Left lung (tissue), 10 donors: ENCODE data around the gene PAX5. TPM values are rescaled to one million over a fixed set of nuclear protein-coding genes. Genes with fewer than 3 reads are reported as not detected.

Experiments used
- ATAC-seq: fragments of 200-7000 bp; cut with Tn5 transposase; one replicate; pipeline ENCODE4 v1.9.1; 2020; ENCODE audit warnings: moderate library complexity
- DNase-seq, 4 donors: peaks; one replicate each; pipeline ENCODE4 v3.0.0-alpha.2; 2013 to 2020
- H3K27ac ChIP-seq, 2 donors: fragments of 200-600 bp; sonication (generic) in 1 of 2; one replicate each; pipeline versions ENCODE4 v1.5.0 to v1.8.0; 2020 to 2021
- H3K27me3 ChIP-seq, 2 donors: fragments of 200-600 bp; sonication (generic) in 1 of 2; one replicate each; pipeline versions ENCODE4 v1.5.0 to v1.8.0; 2020 to 2021
- H3K36me3 ChIP-seq, 2 donors: fragments of 200-600 bp; sonication (generic) in 1 of 2; one replicate each; pipeline versions ENCODE4 v1.5.0 to v1.8.0; 2020 to 2021
- H3K4me1 ChIP-seq, 2 donors: fragments of 200-600 bp; one replicate each; pipeline ENCODE4 v1.8.0; 2021
- H3K4me3 ChIP-seq, 2 donors: fragments of 200-600 bp; sonication (generic) in 1 of 2; one replicate each; pipeline versions ENCODE4 v1.5.0 to v1.8.0; 2020 to 2021; ENCODE audit warnings: mild to moderate bottlenecking in 1 of 2
- H3K9me3 ChIP-seq, 2 donors: fragments of 200-600 bp; sonication (generic) in 1 of 2; one replicate each; pipeline versions ENCODE4 v1.5.0 to v1.8.0; 2020 to 2021
- intact Hi-C, 2 donors: fragments of 100-400 bp; cut with DNase I; formaldehyde crosslinking; loops; one replicate each; pipeline versions ENCODE4 v1.11.2 to v1.14.2; 2022
- polyA plus RNA-seq, 6 donors: library from polyadenylated mRNA; unstranded; fragments of 120-200 nt; gene quantifications; one replicate each; pipeline ENCODE4 v1.2.1, GENCODE V29; 2013; ENCODE audit not compliant: insufficient read length in 6 of 6
- total RNA-seq, 2 donors: library from RNA; stranded (reverse); fragmentation: NEBNext Ultra II Directional; extraction: Animal tissue kit (Norgen Biotek cat#: 25700); gene quantifications; one replicate each; pipeline ENCODE4 v1.2.1, GENCODE V29; 2021
- TF ChIP-seq, protein P1 (sequence below), 2 donors: fragments of 200-600 bp; sonication (generic) in 1 of 2; IDR thresholded peaks; one replicate each; pipeline versions ENCODE4 v1.5.0 to v1.8.0; 2021; ENCODE audit warnings: antibody characterized with exemption in 2 of 2
- donor health status: DM: no; HTN: yes; CAD: no.
- donor health status: DM: no; HTN: no; CAD: no.

PAX5 gene
- total and polyA plus RNA-seq, 8 donors = 0.03 to 0.65 (median 0.13) TPM

- intact Hi-C loops = no loop called here
- H3K9me3 ChIP-seq = no peaks in the 10 kb centered on the region
- H3K4me3 ChIP-seq = no peak overlapping the region
- no peak overlapping the region for H3K27ac ChIP-seq
- DNase-seq = peak in 1 of 4 donors; percentile 27
- no peaks in the 10 kb centered on the region for H3K27me3 ChIP-seq
- ATAC-seq = no peak
- H3K36me3 ChIP-seq = no peaks in the 10 kb centered on the region
- TF ChIP-seq, protein P1, sequence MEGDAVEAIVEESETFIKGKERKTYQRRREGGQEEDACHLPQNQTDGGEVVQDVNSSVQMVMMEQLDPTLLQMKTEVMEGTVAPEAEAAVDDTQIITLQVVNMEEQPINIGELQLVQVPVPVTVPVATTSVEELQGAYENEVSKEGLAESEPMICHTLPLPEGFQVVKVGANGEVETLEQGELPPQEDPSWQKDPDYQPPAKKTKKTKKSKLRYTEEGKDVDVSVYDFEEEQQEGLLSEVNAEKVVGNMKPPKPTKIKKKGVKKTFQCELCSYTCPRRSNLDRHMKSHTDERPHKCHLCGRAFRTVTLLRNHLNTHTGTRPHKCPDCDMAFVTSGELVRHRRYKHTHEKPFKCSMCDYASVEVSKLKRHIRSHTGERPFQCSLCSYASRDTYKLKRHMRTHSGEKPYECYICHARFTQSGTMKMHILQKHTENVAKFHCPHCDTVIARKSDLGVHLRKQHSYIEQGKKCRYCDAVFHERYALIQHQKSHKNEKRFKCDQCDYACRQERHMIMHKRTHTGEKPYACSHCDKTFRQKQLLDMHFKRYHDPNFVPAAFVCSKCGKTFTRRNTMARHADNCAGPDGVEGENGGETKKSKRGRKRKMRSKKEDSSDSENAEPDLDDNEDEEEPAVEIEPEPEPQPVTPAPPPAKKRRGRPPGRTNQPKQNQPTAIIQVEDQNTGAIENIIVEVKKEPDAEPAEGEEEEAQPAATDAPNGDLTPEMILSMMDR (IDR thresholded peaks at IDR 0.05) = no peak
- no peaks in the 10 kb centered on the region for H3K4me1 ChIP-seq
These were observed 199.3 kb downstream of the PAX5 start for GRCh38 chr9:36834736-36835135.

GRCh38 chr9:36833954-36834353 is 200.1 kb downstream of the PAX5 start:
- DNase-seq = no peak
- Histone ChIP-seq H3K9me3 (no peaks in the 10 kb centered on the region), H3K27ac (no peak overlapping the region), H3K4me1 (no peaks in the 10 kb centered on the region), H3K4me3 (no peak overlapping the region), H3K27me3 (no peaks in the 10 kb centered on the region), H3K36me3 (no peaks in the 10 kb centered on the region)
- TF ChIP-seq, protein P1 (IDR thresholded peaks at IDR 0.05) = no peak
- no peak for ATAC-seq
- intact Hi-C loops = no loop called here

DNA sequence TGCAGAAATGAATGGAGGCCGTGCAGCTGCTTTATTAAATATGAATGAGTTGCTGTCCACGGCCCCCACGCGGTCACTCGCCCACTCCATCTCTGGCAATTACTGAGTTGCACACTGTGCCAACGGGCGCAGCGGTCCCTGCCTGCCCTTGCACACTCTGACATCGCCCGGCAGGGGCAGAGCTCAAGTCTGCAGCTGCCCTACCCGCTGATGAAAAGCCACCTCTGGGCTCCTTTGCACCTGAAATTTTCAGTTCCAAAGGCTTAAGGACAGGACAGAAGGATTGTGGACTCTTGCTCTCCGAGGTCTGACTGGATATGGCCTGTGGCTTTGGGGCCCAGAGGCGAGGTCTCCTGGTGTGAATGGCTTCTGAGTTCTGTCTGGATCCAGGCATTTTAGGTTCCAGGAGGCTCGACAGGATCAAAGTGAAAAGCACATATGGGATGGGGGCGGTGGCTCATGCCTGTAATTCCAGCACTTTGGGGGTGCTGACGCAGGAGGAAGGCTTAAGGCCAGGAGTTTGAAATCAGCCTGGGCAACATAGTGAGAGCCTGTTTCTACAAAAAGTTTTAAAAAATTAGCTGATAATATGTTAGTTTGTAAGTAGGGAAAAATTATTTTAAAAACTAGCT is 201.8 kb downstream of the PAX5 start:
- H3K36me3 ChIP-seq = no peaks in the 10 kb centered on the region
- H3K4me3 ChIP-seq = no peak overlapping the region
- no peaks in the 10 kb centered on the region for H3K9me3 ChIP-seq
- TF ChIP-seq, protein P1 (IDR thresholded peaks at IDR 0.05) = no peak
- H3K4me1 ChIP-seq = no peaks in the 10 kb centered on the region
- intact Hi-C loops = no loop called here
- ATAC-seq = no peak
- H3K27me3 ChIP-seq = peaks cover 0 to 5% of the 10 kb centered on the region in 2 donors
- no peak overlapping the region for H3K27ac ChIP-seq
- no peak for DNase-seq

DNA sequence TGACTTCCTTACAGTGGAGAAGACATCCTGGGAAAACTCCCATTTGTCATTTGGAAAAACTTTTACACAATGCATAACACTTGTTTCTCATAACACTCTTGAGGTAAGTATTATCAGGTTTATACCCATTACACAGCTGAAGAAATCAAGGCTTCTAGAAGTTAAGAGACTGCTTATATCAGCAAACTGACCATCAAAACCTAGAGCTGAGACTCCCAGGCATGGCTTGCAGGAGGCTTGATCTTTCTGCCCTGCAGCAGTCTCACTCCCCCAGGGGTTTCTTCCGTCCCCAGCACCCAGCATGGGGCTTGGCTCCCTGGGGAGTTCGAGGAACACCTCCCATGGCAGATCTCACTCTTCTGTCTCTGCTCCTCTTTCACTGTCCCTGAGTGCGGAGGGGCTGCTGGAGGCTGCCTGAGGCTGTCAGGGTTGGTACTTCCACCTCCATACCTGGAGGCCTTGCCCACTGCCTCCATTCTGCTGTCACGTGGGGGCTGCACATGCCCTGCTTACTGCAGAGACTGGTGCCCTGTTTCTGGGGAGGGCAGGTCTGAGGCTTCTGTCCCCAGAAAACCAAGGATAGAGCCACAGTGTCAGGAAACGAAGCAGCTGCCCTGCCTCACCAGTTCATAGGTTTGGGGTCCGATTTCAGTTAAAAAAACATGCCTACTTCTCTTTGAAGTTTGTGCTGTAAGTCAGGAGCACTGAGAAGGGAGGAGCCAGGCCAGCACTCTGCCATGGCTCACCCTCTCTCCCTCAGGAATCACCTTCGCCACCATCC is 202.5 kb downstream of the PAX5 start:
- TF ChIP-seq, protein P1 (IDR thresholded peaks at IDR 0.05) = no peak
- no peak for ATAC-seq
- Histone ChIP-seq H3K36me3 (no peaks in the 10 kb centered on the region), H3K27me3 (peaks cover 0 to 5% of the 10 kb centered on the region in 2 donors), H3K4me1 (no peaks in the 10 kb centered on the region), H3K27ac (no peak overlapping the region), H3K9me3 (no peaks in the 10 kb centered on the region), H3K4me3 (no peak overlapping the region)
- intact Hi-C loops = no loop called here
- no peak for DNase-seq

GRCh38 chr9:36828611-36829013 is 205.5 kb downstream of the PAX5 start:
- Histone ChIP-seq H3K9me3 (no peaks in the 10 kb centered on the region), H3K27me3 (peaks cover 0 to 18% of the 10 kb centered on the region in 2 donors), H3K4me3 (no peak overlapping the region), H3K36me3 (no peaks in the 10 kb centered on the region), H3K4me1 (no peaks in the 10 kb centered on the region), H3K27ac (no peak overlapping the region)
- no peak for ATAC-seq
- intact Hi-C loops = no loop called here
- TF ChIP-seq, protein P1 (IDR thresholded peaks at IDR 0.05) = no peak
- no peak for DNase-seq
